ENCODE measurements around the gene BTRC.
"Not testable (repeated sequence)": the region's sequence is repeated elsewhere in the genome, so short reads cannot be mapped to it uniquely, and the experiment has no call there.

The BTRC gene

DNA sequence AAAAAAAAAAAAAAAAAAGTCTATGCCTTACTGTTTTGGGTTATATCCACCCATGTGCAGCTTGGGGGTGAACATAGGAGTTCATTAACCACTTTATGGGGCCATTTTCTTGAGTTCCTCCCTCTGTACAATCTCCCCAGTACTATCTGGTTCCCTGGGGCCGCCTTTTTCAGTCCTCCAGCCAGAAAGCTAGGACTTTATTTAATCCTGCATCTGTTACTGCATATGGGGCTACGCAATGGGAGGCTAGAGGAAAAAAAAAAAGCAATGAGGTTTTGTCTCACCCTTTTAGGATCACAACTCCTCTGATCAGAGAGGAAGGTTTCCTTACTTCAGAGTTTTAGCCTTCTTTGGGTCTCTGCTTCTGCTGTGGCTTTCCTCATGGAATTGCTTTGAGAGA is 51.0 kb downstream of the BTRC start:
- H3K4me3 ChIP-seq (ENCODE audit: low read length): no peak overlapping the region
- TF ChIP-seq CTCF (IDR thresholded peaks at IDR 0.05; ENCODE audit: insufficient read depth, low read depth, low read length, missing control alignments): no peak
- no peak for DNase-seq (ENCODE audit: low read depth)

- no peak for TF ChIP-seq CTCF (IDR thresholded peaks at IDR 0.05; ENCODE audit: insufficient read depth, low read depth, low read length, missing control alignments)
- H3K4me3 ChIP-seq (ENCODE audit: low read length): no peak overlapping the region
- DNase-seq (ENCODE audit: low read depth): no peak
These were observed 57.6 kb downstream of the BTRC start for GRCh38 chr10:101411598-101411997.

DNA sequence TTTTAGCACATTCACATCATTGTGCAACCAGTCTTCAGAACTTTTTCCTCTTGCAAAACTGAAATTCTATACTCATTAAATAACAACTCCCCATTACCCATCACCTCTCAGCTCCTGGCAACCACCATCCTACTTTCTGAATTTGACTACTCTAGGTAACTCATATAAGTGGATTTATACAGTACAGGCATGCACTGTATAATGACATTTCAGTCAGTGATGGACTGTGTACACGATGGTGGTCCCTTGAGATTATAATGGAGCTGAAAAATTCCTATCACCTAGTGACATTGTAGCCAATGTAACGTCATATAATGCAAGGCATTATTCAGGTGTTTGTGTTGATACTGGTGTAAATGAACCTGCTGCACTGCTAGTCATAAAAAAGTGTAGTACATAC is 60.1 kb downstream of the BTRC start:
- H3K4me3 ChIP-seq (ENCODE audit: low read length): no peak overlapping the region
- no peak for DNase-seq (ENCODE audit: low read depth)
- TF ChIP-seq CTCF (IDR thresholded peaks at IDR 0.05; ENCODE audit: insufficient read depth, low read depth, low read length, missing control alignments): no peak

DNA sequence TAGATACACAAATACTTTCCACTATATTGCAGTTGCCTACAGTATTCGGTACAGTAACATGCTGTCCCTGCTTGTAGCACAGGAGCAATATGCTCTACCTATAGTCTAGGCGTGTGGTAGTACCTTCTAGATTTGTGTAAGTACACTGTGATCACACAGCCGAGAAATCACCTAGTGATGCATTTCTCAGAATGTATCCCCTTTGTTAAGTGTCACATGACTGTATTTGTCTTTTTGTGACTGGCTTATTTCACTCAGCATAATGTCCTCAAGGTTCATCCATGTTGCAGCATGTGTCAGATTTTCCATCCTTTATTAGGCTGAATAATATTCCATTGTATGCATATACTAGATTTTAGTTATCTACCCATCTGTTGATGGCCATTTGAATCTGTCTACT is 61.9 kb downstream of the BTRC start:
- no peak overlapping the region for H3K4me3 ChIP-seq (ENCODE audit: low read length)
- no peak for TF ChIP-seq CTCF (IDR thresholded peaks at IDR 0.05; ENCODE audit: insufficient read depth, low read depth, low read length, missing control alignments)
- no peak for DNase-seq (ENCODE audit: low read depth)

- DNase-seq (ENCODE audit: low read depth); H3K4me3 ChIP-seq (ENCODE audit: low read length): not testable (repeated sequence)
These were observed 68.0 kb downstream of the BTRC start for GRCh38 chr10:101421967-101422366.

DNA sequence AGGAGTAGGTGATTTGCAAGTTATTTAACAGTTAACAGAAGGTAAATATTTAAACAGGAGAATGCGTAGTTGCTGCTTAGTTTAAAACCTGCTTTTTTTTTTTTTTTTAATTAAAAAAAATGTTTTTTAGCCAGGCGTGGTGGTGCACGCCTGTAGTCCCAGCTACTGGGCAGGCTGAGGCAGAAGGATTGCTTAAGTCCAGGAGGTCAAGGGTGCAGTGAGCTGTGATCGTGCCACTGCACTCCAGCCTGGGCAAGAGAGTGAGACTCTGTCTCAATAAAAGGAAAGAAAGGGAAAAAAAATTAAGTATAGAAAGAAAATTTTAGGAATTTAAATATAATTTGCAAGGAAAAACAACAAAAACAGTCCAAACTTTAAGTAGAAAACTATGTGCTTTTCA is 71.6 kb downstream of the BTRC start:
- no peak for DNase-seq (ENCODE audit: low read depth)
- H3K4me3 ChIP-seq (ENCODE audit: low read length): no peak overlapping the region
- no peak for TF ChIP-seq CTCF (IDR thresholded peaks at IDR 0.05; ENCODE audit: insufficient read depth, low read depth, low read length, missing control alignments)

DNA sequence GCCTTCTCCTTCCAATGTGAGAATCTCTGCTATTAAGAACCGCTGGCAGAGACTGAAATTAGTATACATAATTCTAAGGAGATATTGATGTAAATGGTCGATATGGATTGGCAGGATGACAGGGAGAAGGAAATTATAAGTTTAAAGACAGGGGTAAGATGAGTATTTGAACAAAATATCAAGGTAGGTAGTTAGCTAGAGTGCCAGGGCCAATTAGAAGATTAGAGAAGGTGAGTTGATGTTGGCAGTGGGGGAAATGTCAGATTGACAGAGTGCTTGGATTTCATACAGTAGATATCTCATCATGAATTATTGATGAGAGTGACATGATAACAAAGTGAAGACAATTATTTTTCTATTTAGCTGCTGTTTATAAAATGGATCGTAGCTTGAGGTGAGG is 74.1 kb downstream of the BTRC start:
- no peak for TF ChIP-seq CTCF (IDR thresholded peaks at IDR 0.05; ENCODE audit: insufficient read depth, low read depth, low read length, missing control alignments)
- DNase-seq (ENCODE audit: low read depth): no peak
- no peak overlapping the region for H3K4me3 ChIP-seq (ENCODE audit: low read length)

- no peak for DNase-seq (ENCODE audit: low read depth)
- no peak overlapping the region for H3K4me3 ChIP-seq (ENCODE audit: low read length)
- no peak for TF ChIP-seq CTCF (IDR thresholded peaks at IDR 0.05; ENCODE audit: insufficient read depth, low read depth, low read length, missing control alignments)
These were observed 75.5 kb downstream of the BTRC start for GRCh38 chr10:101429423-101429822.

All from epithelial cell of esophagus (primary cell).